Measurements from ENCODE around the gene ELOVL2.

The ELOVL2 gene

DNA sequence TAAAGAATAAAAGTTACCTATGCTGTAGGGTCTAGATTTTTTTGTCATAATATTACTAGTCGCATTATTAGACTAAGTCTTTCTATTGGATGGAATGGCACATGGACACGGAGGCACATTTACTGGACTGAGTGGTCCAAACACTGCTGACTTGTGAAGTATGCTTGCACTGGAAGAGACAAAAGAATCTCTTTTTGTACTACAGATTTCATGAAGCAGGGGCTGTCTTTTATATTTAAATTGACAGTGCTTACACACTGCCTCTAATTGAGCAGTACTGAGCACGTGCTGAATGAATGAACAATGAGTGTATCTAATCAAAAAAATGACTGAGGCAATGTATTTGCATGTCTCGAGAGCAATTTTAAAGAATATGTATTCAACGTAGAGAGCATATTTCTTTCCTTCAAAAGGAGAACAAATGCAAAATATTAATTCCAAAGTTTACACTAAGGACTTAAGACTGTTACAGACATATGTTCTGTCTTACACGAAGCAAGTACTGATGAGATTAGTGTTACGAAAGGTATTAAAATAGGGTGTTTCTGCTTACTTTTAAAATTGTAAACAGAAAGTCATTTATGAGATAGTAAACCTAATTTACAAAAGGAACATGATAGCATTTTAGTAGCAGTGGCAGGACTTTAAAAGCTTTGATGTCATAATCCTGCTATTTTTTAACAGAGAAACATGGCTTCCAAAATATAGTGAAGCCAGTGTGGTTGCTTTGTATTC is 8.3 kb downstream of the ELOVL2 start:
- TF ChIP-seq, protein P1, sequence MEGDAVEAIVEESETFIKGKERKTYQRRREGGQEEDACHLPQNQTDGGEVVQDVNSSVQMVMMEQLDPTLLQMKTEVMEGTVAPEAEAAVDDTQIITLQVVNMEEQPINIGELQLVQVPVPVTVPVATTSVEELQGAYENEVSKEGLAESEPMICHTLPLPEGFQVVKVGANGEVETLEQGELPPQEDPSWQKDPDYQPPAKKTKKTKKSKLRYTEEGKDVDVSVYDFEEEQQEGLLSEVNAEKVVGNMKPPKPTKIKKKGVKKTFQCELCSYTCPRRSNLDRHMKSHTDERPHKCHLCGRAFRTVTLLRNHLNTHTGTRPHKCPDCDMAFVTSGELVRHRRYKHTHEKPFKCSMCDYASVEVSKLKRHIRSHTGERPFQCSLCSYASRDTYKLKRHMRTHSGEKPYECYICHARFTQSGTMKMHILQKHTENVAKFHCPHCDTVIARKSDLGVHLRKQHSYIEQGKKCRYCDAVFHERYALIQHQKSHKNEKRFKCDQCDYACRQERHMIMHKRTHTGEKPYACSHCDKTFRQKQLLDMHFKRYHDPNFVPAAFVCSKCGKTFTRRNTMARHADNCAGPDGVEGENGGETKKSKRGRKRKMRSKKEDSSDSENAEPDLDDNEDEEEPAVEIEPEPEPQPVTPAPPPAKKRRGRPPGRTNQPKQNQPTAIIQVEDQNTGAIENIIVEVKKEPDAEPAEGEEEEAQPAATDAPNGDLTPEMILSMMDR (IDR thresholded peaks at IDR 0.05; ENCODE audit: insufficient read depth, missing control alignments): no peak
- DNase-seq (ENCODE audit: insufficient read length, low spot score) (no peak), FAIRE-seq (peak; percentile 97)

DNA sequence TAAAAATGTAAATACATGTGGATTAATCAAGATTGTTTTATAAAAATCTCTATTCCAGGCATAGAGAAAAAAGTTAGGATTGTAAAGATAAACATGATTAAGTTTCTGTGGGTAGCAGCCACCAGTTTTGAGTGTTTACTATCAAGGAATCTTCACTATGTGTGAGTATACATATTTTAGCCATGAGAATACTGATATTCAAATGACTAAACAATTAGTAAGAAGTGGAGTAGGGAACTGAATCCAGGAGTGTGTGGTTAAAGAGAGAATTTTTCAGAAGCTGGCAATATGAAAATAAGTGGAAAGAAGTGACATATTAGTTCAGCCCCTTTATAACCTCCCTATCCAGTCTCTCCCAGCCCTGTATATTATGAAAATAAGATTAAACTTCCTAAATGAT is 10.3 kb downstream of the ELOVL2 start:
- DNase-seq (ENCODE audit: insufficient read length, low spot score): no peak
- TF ChIP-seq, protein P1 (IDR thresholded peaks at IDR 0.05; ENCODE audit: insufficient read depth, missing control alignments): no peak
- FAIRE-seq: no peak

DNA sequence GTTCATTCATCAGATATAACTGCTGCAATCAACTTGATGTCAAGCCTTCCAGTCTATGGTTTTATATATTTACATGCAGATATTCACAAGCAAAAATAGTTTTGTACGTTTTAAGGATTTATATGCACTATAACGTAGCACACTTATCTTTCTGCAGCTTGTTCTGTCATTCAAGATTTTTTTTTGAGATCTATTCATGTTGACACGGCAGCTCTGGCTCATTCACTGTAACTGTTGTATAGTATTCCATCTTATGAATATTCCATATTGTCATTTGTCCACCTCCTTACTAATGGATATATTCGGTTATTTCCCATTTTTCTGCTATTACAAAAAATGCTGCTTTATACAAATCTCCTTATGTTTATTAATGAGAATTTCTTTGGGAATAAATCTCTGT is 13.2 kb downstream of the ELOVL2 start:
- DNase-seq (ENCODE audit: insufficient read length, low spot score): no peak
- FAIRE-seq: no peak
- TF ChIP-seq, protein P1 (IDR thresholded peaks at IDR 0.05; ENCODE audit: insufficient read depth, missing control alignments): no peak

DNA sequence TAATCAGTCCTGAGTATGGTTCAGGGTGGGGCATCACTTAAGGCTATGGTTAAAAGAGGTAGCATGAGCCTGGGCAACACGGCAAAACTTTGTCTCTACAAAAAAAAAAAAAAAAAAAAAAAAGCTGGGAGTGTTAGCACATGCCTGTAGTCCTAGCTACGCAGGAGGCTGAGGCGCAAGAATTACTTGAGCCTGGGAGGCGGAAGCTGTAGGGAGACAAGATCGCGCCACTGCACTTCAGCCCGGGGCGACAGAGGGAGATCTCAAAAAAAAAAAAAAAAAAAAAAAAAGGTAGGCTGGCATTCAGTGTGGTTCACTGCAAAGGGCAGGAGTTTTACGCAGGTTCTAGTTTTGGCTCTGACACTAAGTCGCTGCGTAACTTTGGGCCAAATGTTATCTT is 15.1 kb downstream of the ELOVL2 start:
- FAIRE-seq (no peak), DNase-seq (ENCODE audit: insufficient read length, low spot score) (no peak)
- TF ChIP-seq, protein P1 (IDR thresholded peaks at IDR 0.05; ENCODE audit: insufficient read depth, missing control alignments): no peak

DNA sequence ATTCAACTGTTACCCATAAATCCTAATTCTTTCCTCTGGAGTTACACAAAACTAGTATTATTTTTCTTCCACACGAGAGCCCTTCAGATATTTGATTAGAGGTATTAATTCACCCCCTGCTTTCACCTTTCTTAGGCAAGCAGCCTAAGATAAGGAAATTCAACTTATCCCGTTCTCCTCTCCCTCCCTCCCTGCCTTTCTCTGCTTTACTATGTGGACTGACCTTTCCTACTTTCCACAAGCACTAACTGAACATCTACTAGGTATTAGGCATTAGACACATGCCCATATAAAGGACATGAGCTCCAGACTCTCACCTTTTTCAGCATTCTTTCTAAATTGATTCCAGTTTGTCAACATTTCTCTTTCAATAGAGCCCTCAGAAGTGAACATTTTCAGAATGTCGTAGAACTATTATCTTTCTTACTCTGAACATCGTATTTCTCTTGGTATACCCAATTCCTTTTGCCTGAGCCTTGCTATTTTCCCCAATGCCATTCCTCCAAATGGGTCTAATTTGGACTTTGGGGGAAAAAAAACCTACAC is 16.5 kb downstream of the ELOVL2 start:
- TF ChIP-seq, protein P1 (IDR thresholded peaks at IDR 0.05; ENCODE audit: insufficient read depth, missing control alignments): no peak
- DNase-seq (ENCODE audit: insufficient read length, low spot score): no peak

DNA sequence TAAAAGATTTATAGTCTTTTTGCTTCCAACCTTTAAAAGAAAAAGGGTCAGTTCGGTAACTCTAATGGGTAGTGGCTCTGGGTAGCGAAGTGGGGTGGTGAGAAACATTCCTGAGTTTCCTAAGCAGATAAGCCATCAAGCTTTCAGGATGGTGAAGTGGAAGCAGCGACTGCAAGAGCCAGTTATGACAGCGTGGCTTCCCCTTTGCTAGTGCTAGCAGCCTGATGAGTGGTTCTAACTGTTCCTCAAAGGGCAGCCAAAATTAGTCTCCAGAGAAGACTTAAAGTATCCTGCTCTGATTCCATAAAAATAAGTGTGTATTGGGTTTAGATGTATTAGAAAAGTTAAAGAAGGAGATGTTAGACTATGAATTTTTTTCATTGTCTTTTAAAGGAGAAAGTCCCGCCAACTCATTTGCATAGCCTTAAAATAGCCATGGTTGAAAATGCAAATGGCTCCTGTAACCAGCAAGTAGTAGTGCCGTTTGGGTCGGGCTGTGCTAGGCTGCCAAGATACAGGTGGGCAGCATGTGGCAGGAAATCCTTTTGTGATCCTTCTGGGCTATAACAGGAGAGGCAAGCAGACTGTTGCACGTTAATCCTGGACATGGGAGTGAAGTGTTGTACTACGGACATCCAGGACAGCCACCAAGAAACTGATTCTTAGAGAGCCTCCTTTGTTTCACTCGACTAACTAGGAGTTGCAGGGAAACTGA is 18.0 kb downstream of the ELOVL2 start:
- DNase-seq (ENCODE audit: insufficient read length, low spot score) (no peak), FAIRE-seq (peak; percentile 68)
- TF ChIP-seq, protein P1 (IDR thresholded peaks at IDR 0.05; ENCODE audit: insufficient read depth, missing control alignments): no peak

More for the DNA sequence above, 16.5 kb downstream of the ELOVL2 start:
- no peak for FAIRE-seq

DNA sequence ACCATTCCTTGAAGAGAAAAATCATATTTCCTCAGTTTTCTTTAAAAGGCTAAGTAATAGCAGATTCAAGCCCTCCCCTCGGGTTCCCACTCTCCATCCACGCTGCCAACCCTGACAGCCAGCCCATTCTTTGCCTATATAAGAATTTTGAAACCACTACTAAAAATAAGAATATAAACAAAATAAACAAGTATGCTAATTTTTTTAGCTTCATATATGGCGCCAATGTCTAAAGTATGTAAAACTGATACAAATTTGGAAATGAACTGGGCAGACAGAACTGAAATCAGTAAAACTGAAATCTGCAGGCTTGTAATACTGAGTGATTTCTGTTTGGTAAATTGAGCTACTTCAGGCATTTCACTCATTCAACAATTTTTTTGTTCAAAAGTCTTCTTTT is 19.0 kb downstream of the ELOVL2 start:
- DNase-seq (ENCODE audit: insufficient read length, low spot score): no peak
- no peak for FAIRE-seq
- TF ChIP-seq, protein P1 (IDR thresholded peaks at IDR 0.05; ENCODE audit: insufficient read depth, missing control alignments): no peak
